ENCODE data around the gene PLCH2. TPM values are rescaled to one million over a fixed set of nuclear protein-coding genes. Genes with fewer than 3 reads are reported as not detected.

Gene PLCH2
- total RNA-seq, 1 experiment from 2014 or later = 7.2 TPM

DNA sequence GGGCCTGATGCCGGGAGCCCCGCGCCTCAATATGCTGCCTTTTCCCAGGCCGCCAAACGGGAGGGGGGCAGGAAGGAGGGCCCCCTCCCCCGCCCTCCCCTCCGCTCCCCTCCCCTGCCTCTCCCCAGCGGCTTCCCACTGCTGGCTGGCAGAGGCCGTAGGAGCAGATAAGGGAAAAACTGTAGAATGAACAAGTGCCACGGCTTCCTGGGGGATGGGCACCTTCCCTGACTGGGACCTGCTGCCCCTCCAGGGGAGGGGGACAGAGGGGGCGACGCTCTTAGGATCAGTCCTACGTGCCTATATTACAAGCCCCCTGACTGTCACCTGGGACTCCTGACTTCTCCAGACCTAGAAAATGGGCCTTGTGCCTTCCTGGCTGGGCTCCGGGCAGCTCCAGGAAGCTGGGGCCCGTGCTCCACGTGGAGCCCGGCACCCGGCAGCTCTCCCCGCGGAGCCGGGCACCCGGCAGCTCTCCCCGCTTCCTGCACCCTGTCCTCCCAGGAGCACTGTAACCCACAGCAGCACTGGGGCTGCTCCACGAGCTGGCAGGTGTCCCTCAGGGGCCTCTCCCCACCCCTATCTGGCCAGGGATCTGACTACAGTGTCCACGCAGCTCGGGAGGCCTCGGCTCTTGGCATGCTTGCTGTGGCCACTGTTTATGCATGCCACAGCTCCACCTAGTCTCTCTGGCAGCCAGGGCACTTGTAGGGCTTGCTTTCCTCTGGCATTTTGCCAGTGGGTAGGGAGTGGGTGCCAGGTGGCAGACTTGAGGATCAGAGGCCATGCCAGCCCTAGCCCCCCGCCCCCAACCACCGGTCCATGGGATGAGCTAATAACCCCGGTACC, 54.6 kb downstream of the PLCH2 start:
- ATAC-seq = no peak
- BruUV-seq (replicated peaks) = no TSS peak
- Histone ChIP-seq H3K27me3 (ENCODE audit: low read length) (no peaks in the 10 kb centered on the region), H2AFZ (ENCODE audit: low read length) (peak overlapping the region; percentile 74), H3K9ac (ENCODE audit: low read length) (no peak overlapping the region), H3K9me2 (replicated peaks; ENCODE audit: low read length) (no peaks in the 10 kb centered on the region), H3K4me1 (ENCODE audit: insufficient read depth, low read length) (peaks cover 52% of the 10 kb centered on the region), H3K36me3 (ENCODE audit: low read depth, low read length) (no peaks in the 10 kb centered on the region), H3K4me2 (ENCODE audit: low read length) (peak overlapping the region; percentile 71), H3K4me3 (ENCODE audit: low read length) (peak overlapping the region; percentile 54; the same call in 1 of the 2 replicates), H3K27ac (ENCODE audit: low read length) (no peak overlapping the region), H3K79me2 (ENCODE audit: low read length) (peaks cover 3% of the 10 kb centered on the region), H3F3A (ENCODE audit: low read length, unreplicated experiment) (no peaks in the 10 kb centered on the region), H4K20me1 (ENCODE audit: low read length) (peaks cover 2% of the 10 kb centered on the region), H3K9me3 (ENCODE audit: low read length) (no peaks in the 10 kb centered on the region)
- DNase-seq = peak; percentile 62
- no peak for TF ChIP-seq EZH2 (IDR thresholded peaks at IDR 0.05; ENCODE audit: low read length, unreplicated experiment)
- TF ChIP-seq, protein P1, sequence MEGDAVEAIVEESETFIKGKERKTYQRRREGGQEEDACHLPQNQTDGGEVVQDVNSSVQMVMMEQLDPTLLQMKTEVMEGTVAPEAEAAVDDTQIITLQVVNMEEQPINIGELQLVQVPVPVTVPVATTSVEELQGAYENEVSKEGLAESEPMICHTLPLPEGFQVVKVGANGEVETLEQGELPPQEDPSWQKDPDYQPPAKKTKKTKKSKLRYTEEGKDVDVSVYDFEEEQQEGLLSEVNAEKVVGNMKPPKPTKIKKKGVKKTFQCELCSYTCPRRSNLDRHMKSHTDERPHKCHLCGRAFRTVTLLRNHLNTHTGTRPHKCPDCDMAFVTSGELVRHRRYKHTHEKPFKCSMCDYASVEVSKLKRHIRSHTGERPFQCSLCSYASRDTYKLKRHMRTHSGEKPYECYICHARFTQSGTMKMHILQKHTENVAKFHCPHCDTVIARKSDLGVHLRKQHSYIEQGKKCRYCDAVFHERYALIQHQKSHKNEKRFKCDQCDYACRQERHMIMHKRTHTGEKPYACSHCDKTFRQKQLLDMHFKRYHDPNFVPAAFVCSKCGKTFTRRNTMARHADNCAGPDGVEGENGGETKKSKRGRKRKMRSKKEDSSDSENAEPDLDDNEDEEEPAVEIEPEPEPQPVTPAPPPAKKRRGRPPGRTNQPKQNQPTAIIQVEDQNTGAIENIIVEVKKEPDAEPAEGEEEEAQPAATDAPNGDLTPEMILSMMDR (conservative IDR thresholded peaks at IDR 0.05; ENCODE audit: low read depth, low read length) = no peak
- no peak for TF ChIP-seq EZH2phosphoT487 (IDR thresholded peaks at IDR 0.05; ENCODE audit: borderline replicate concordance, low read length)
- CTCF ChIA-PET = interaction anchor here (0.6 kb wide), 2 partner anchors 16 to 118 kb away, joined by 5 to 15 read pairs; no protein-coding TSS in a partner anchor
- intact Hi-C loops (cut with micrococcal nuclease) = no loop called here
- POLR2A ChIA-PET (ENCODE audit: unreplicated experiment) = no interaction called here

DNA sequence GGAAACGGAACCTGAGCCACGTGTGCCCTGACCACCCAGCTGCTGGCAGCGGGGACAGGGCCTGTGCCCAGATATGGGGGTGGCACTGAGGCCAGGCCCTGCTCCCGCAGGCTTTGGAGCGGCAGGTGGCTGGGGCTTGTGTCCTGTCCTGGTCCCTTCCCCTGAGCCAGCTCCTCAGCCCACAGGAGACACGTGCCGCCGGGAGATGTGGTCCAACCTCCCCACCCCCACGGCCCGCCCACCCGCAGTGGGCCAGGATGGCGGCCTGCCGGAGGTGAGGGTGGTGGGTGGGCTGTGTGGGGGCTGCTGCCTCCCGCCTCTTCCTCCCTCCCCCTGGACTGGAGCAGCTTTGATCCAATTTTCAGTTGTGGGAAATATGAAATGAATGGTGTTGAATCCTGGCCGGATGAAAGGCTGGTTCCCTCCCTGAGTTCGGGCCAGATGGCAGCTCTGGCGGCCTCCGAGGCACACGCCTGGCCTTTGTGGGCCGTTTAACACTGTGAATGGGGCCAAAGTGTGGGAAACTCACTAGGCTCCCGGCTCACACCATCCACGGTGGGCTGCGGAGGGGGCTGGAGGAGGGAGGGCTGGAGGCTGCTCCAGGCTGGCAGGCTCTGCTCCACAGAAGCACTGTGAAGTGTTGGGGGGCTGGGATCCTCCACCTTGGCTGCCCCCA, 56.5 kb downstream of the PLCH2 start:
- TF ChIP-seq EZH2phosphoT487 (IDR thresholded peaks at IDR 0.05; ENCODE audit: borderline replicate concordance, low read length) (no peak), EZH2 (IDR thresholded peaks at IDR 0.05; ENCODE audit: low read length, unreplicated experiment) (no peak)
- TF ChIP-seq, protein P1 (conservative IDR thresholded peaks at IDR 0.05; ENCODE audit: low read depth, low read length) = no peak
- Histone ChIP-seq H3K79me2 (ENCODE audit: low read length) (no peaks in the 10 kb centered on the region), H2AFZ (ENCODE audit: low read length) (no peak overlapping the region), H3K36me3 (ENCODE audit: low read depth, low read length) (no peaks in the 10 kb centered on the region), H3K4me2 (ENCODE audit: low read length) (peak overlapping the region; percentile 38), H3K4me1 (ENCODE audit: insufficient read depth, low read length) (peaks cover 45% of the 10 kb centered on the region), H3K27ac (ENCODE audit: low read length) (peak overlapping the region; percentile 1; the same call in 1 of the 2 replicates), H3K4me3 (ENCODE audit: low read length) (no peak overlapping the region), H4K20me1 (ENCODE audit: low read length) (no peaks in the 10 kb centered on the region), H3K9me3 (ENCODE audit: low read length) (no peaks in the 10 kb centered on the region), H3F3A (ENCODE audit: low read length, unreplicated experiment) (no peaks in the 10 kb centered on the region), H3K27me3 (ENCODE audit: low read length) (no peaks in the 10 kb centered on the region), H3K9ac (ENCODE audit: low read length) (no peak overlapping the region), H3K9me2 (replicated peaks; ENCODE audit: low read length) (no peaks in the 10 kb centered on the region)
- BruUV-seq (replicated peaks) = no TSS peak
- CTCF ChIA-PET = no interaction called here
- DNase-seq (no peak), ATAC-seq (no peak)
- intact Hi-C loops (cut with micrococcal nuclease) = no loop called here
- POLR2A ChIA-PET (ENCODE audit: unreplicated experiment) = interaction anchor here (0.5 to 1.6 kb wide), 2 partner anchors 13 to 918 kb away, joined by 5 to 6 read pairs; no protein-coding TSS in a partner anchor

All from PC-3 (cell line).